ENCODE results near the gene IFT43.

- TF ChIP-seq CTCF (IDR thresholded peaks at IDR 0.05) = no peak
- no peak for TF ChIP-seq POLR2A (IDR thresholded peaks at IDR 0.05)
Measured at GRCh38 chr14:75969891-75970290, 15.7 kb upstream of the IFT43 start.

Data from breast epithelium (tissue), 3 donors.